ENCODE results near the gene DYNLRB1. TPM values are rescaled to one million over a fixed set of nuclear protein-coding genes. Genes with fewer than 3 reads are reported as not detected.

The DYNLRB1 gene
- total RNA-seq, 1 donor from 2014 or later, result 50.1 TPM

- no peak for DNase-seq (ENCODE audit: low read depth, low spot score)
Measured at GRCh38 chr20:34532756-34533155, 16.5 kb downstream of the DYNLRB1 start.

DNA sequence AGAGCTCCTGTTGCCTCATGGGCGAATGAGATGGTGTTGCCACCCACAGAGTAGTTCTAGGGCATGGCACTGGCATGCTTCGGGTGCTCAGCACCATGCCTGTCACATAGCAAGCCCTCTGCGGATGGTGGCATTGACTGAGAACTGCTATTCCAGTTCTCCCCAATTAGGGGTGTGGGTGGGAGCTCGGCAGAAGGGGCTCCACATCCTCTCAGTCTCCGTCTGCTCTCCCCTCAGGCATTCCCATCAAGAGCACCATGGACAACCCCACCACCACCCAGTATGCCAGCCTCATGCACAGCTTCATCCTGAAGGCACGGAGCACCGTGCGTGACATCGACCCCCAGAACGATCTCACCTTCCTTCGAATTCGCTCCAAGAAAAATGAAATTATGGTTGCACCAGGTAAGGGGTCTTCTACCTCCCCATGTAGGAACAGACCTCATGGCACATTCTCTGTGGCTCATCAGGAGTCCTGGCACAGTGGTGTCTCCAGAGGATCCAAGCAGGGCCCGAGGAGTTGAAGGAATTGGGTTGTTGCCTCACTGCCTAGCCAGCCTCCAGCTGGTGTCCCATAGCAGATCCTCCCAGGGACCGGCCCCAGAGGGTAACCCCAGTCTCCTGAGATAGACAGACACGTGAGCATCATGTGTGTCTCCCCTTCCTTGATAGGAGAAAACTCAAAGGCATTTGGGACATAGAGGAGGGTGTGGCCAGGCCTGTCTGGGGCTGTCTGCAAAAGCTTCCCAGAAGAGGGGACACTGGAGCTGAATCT lies 18.4 kb downstream of the DYNLRB1 start:
- DNase-seq (ENCODE audit: low read depth, low spot score), result no peak

DNA sequence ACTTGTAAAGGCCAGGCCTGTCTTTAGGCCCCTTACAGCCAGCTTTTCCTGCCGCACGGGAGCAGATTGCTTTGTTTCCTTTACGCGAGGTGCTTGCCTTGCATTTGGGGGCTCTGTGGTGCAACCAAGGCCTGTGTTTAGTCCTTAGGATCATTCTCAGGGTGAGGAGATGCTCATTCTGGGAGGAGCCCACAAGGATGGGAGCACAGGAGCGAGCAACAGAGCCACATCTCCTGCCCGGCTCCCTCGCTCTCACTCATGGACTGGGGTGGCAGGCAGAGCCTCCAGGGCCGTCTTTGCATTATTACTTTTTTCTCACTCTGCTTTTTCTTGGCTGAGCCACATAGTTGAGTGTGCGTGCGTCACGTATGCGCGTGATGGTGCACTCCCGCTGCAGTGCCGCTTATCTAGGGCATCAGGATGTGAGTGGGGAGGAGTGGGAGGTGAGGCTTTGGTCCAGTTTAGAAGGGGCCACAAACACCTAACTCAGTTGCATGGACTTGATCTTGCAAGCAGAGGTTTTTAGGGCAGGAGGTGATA lies 19.1 kb downstream of the DYNLRB1 start:
- DNase-seq (ENCODE audit: low read depth, low spot score), result no peak

- DNase-seq (ENCODE audit: low read depth, low spot score), result no peak
Measured at GRCh38 chr20:34535857-34536256, 19.6 kb downstream of the DYNLRB1 start.

GRCh38 chr20:34536798-34537394 lies 20.7 kb downstream of the DYNLRB1 start:
- DNase-seq (ENCODE audit: low read depth, low spot score), result no peak

DNA sequence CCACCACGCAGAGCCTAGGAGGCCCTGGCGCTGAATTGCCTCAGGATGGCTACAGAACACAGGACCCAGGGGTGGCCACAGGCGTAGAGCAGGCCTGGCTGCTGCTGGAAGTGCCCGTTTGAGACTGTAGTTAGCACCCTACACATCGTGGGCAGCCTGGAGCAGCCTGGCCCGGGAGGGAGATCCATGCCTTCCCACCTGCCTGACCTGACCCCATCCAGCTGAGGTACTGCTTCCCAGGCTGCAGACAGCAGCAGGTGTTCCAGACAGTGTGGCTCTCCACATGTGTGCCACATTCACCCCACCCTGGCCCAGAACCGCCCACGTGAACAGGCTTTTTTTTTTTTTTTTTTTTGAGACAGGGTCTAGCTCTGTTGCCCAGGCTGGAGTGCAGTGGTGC lies 21.4 kb downstream of the DYNLRB1 start:
- DNase-seq (ENCODE audit: low read depth, low spot score), result no peak

DNA sequence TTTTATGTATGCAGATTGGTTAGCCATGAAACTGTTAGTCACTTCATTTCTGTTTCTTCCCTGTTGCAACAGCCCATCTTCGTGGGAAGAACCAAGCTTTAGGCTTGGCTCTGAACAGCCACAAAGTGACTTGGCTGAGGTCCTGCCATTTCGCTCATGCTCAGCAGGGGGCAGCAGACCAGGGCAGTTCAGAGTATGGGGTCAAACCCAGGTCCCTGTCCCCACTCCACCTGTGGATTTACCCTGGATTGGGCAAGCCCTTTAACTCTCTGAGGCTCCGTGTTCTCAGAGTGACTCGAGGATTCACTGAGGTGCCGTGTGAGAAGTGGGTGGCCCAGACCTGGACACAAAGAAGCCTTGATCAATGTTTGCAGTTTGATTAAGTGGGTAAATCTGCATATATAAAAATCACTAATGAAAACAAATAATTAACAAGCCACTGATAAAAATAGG lies 22.5 kb downstream of the DYNLRB1 start:
- no peak for DNase-seq (ENCODE audit: low read depth, low spot score)

DNA sequence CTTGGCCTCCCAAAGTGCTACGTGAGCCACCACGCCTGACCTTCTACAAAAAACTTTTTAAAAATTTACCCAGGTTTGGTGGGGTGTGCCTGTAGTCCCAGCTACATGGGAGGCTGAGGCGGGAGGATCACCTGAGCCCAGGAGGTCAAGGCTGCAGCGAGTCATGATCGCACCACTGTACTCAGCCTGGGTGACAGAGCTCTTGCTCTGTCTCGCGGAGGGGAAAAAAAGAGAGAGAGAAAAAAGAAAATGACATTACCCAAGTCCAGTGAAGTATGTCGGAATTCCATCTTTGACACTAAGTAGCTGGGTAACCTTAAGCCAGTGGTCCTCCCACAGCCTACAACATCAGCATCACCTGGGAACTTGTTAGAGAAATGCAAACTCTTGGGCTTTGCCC lies 23.5 kb downstream of the DYNLRB1 start:
- no peak for DNase-seq (ENCODE audit: low read depth, low spot score)

GRCh38 chr20:34540596-34541263 lies 24.5 kb downstream of the DYNLRB1 start:
- no peak for DNase-seq (ENCODE audit: low read depth, low spot score)

GRCh38 chr20:34541264-34541901 lies 25.2 kb downstream of the DYNLRB1 start:
- DNase-seq (ENCODE audit: low read depth, low spot score), result no peak

- DNase-seq (ENCODE audit: low read depth, low spot score), result no peak
Measured at GRCh38 chr20:34541917-34542316, 25.7 kb downstream of the DYNLRB1 start.

- DNase-seq (ENCODE audit: low read depth, low spot score), result no peak
Measured at GRCh38 chr20:34542439-34542838, 26.2 kb downstream of the DYNLRB1 start.

DNA sequence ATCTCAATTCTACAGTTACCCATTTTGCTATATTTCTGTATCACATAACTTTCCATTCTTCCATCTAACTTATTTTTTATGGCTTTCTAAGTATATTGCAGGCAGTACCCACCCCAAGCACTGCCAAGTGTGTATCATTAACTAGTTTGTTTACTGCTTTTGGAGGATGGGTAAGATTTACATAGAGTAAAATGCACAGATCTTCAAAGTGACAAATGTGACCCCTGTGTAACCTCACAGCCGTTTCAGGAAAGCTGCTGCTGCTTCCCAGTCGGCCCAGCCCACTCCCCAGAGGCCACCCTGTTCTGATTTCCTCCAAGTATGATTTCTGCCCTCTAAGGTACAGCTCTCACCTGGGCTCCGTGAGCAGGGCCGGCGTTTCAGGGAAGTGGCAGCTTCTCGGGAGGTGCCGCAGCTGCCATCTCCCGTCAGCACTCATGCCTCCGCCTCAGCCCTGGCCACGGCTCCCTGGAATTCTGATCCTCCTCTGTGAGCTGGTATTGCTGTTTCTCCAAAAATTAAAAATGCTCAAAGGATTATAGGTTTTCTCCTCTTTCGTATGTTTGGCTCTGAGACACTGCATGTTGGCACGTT lies 27.3 kb downstream of the DYNLRB1 start:
- DNase-seq (ENCODE audit: low read depth, low spot score), result no peak

- DNase-seq (ENCODE audit: low read depth, low spot score), result no peak
Measured at GRCh38 chr20:34544109-34544796, 28.0 kb downstream of the DYNLRB1 start.

GRCh38 chr20:34546751-34547181 lies 30.5 kb downstream of the DYNLRB1 start:
- DNase-seq (ENCODE audit: low read depth, low spot score), result no peak

GRCh38 chr20:34547844-34548613 lies 31.8 kb downstream of the DYNLRB1 start:
- no peak for DNase-seq (ENCODE audit: low read depth, low spot score)

- DNase-seq (ENCODE audit: low read depth, low spot score), result no peak
Measured at GRCh38 chr20:34549291-34549928, 33.2 kb downstream of the DYNLRB1 start.

GRCh38 chr20:34549929-34550305 lies 33.7 kb downstream of the DYNLRB1 start:
- no peak for DNase-seq (ENCODE audit: low read depth, low spot score)

GRCh38 chr20:34552569-34552968 lies 36.3 kb downstream of the DYNLRB1 start:
- DNase-seq (ENCODE audit: low read depth, low spot score), result no peak

Data from pulmonary artery endothelial cell (primary cell).